ENCODE data around the gene KCNJ6. TPM values are rescaled to one million over a fixed set of nuclear protein-coding genes. Genes with fewer than 3 reads are reported as not detected.

The KCNJ6 gene
- total RNA-seq, 1 experiment from 2014 or later, result not detected

DNA sequence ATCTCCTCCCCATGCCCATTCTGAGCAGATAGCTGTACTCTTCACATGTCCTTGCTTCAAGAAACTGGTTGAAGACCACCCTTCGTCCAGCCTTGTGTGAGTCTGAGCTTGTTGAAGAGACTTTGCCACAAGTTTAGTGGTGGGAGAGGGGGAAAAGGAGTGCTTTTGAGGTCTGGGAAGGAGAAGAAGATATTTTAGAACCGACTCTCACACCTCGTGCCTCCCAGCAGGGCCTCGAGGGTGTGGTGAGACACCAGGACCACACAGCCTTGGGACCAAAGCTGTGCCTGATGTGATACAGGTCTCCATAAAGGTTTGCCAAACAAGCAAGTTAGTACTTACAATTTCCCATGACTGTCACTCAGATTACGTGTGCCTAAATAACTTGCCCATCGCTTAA lies 347.8 kb downstream of the KCNJ6 start:
- Histone ChIP-seq H3K9me3 (ENCODE audit: control insufficient read depth in 1 of 2, insufficient read depth in 1 of 2, low read depth in 1 of 2, low read length in 2 of 2) (no peaks in the 10 kb centered on the region), H3K4me1 (ENCODE audit: control insufficient read depth in 1 of 2, insufficient read depth in 2 of 2, low read length in 2 of 2) (peaks cover 15 to 25% of the 10 kb centered on the region in 2 experiments), H3K9ac (ENCODE audit: low read length) (no peak overlapping the region), H3K36me3 (ENCODE audit: control insufficient read depth in 1 of 2, insufficient read depth in 2 of 2, low read length in 2 of 2) (no peaks in the 10 kb centered on the region), H3K4me2 (ENCODE audit: low read length) (no peak overlapping the region), H4K20me1 (ENCODE audit: insufficient read depth) (no peaks in the 10 kb centered on the region), H3K27me3 (ENCODE audit: insufficient read depth, low read length) (no peaks in the 10 kb centered on the region), H2AFZ (ENCODE audit: low read depth, low read length, poor library complexity, severe bottlenecking) (no peak overlapping the region), H3K79me2 (ENCODE audit: insufficient read depth, low read length) (no peaks in the 10 kb centered on the region), H3K9me2 (ENCODE audit: insufficient read depth) (no peaks in the 10 kb centered on the region), H3K27ac (ENCODE audit: low read depth, low read length) (no peak overlapping the region), H3K4me3 (replicated peaks in 1 of 2; ENCODE audit: low read depth in 1 of 2, low read length in 2 of 2) (no peak overlapping the region)
- ChIA-PET CTCF (no interaction called here), POLR2A (no interaction called here), RAD21 (ENCODE audit: low non-redundant PET in 1 of 2, low total read pairs in 2 of 2, uncharacterized antibody in 2 of 2, unreplicated experiment in 2 of 2) (no interaction called here)
- ATAC-seq (no peak), DNase-seq (ENCODE audit: low read depth, low spot score) (no peak)
- intact Hi-C loops (cut with micrococcal nuclease), result no loop called here
- BruUV-seq (replicated peaks), result no TSS peak
- TF ChIP-seq POLR2A (IDR thresholded peaks at IDR 0.05; ENCODE audit: borderline replicate concordance, extremely low read depth, insufficient read depth, insufficient read length), result no peak
- no peak for TF ChIP-seq SRF (IDR thresholded peaks at IDR 0.05; ENCODE audit: low read depth)
- no peak for TF ChIP-seq ZNF274 (IDR thresholded peaks at IDR 0.05; ENCODE audit: low read depth, low read length)
- no peak for TF ChIP-seq ELF1 (IDR thresholded peaks at IDR 0.05; ENCODE audit: borderline replicate concordance, low read depth)
- TF ChIP-seq CEBPB (IDR thresholded peaks at IDR 0.05; ENCODE audit: low read depth), result no peak
- no peak for TF ChIP-seq SIN3A (IDR thresholded peaks at IDR 0.05; ENCODE audit: low read depth)

DNA sequence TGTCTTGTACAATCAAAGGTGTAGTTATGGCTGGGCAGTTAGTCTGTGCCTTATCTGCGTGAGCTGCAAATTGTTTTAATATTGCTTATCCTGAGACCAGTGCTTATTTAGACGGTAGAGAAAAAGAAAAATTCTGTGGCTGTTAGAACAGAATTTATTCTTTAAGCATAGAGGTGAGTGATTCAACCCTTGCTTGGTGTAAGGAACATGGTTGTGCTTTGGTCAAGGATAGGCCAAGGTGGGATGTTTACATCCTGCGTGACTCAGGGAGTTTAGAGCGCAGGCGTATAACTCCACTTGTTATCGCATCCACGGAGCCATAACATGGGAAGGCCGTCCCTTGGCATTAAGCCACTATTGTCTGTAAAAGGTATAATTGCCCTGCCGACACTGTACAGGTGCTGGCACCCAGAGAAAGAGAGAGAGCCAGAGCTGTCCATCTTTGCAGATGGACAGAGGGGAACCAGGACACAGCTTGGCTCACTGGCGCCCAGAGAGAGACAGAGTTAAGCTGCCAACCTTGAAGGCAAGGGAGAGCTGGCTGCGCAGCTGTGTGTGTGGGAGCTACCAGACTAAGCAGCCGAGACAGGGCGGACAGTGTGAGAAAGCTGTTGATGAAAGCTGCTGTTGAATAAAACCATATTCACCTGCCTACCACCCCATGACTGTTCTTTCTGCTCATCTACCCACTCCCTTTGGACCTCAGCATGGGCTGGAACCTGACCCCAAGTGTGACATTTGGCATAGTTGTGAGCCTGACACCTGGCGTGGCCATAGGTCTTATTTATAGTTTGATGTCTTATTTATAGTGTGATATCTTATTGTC lies 349.3 kb downstream of the KCNJ6 start:
- BruUV-seq (replicated peaks), result no TSS peak
- DNase-seq (ENCODE audit: low read depth, low spot score) (no peak), ATAC-seq (no peak)
- Histone ChIP-seq H3K9ac (ENCODE audit: low read length) (no peak overlapping the region), H3K4me1 (ENCODE audit: control insufficient read depth in 1 of 2, insufficient read depth in 2 of 2, low read length in 2 of 2) (peaks cover 16 to 29% of the 10 kb centered on the region in 2 experiments), H3K27me3 (ENCODE audit: insufficient read depth, low read length) (no peaks in the 10 kb centered on the region), H3K4me2 (ENCODE audit: low read length) (no peak overlapping the region), H3K9me3 (ENCODE audit: control insufficient read depth in 1 of 2, insufficient read depth in 1 of 2, low read depth in 1 of 2, low read length in 2 of 2) (peaks cover 0 to 5% of the 10 kb centered on the region in 2 experiments; a peak in 1 of 4 replicates), H3K36me3 (ENCODE audit: control insufficient read depth in 1 of 2, insufficient read depth in 2 of 2, low read length in 2 of 2) (no peaks in the 10 kb centered on the region), H4K20me1 (ENCODE audit: insufficient read depth) (no peaks in the 10 kb centered on the region), H3K79me2 (ENCODE audit: insufficient read depth, low read length) (no peaks in the 10 kb centered on the region), H3K4me3 (replicated peaks in 1 of 2; ENCODE audit: low read depth in 1 of 2, low read length in 2 of 2) (no peak overlapping the region), H2AFZ (ENCODE audit: low read depth, low read length, poor library complexity, severe bottlenecking) (no peak overlapping the region), H3K9me2 (ENCODE audit: insufficient read depth) (no peaks in the 10 kb centered on the region), H3K27ac (ENCODE audit: low read depth, low read length) (no peak overlapping the region)
- ChIA-PET RAD21 (ENCODE audit: low non-redundant PET in 1 of 2, low total read pairs in 2 of 2, uncharacterized antibody in 2 of 2, unreplicated experiment in 2 of 2) (no interaction called here), POLR2A (no interaction called here), CTCF (no interaction called here)
- intact Hi-C loops (cut with micrococcal nuclease), result no loop called here
- TF ChIP-seq JUND (IDR thresholded peaks at IDR 0.05) (no peak), RAD21 (IDR thresholded peaks at IDR 0.05; ENCODE audit: low read depth) (no peak), TCF7L2 (IDR thresholded peaks at IDR 0.05; ENCODE audit: borderline replicate concordance, extremely low read depth, insufficient read depth, insufficient read length) (no peak), ZNF274 (IDR thresholded peaks at IDR 0.05; ENCODE audit: low read depth, low read length) (no peak), SIN3A (IDR thresholded peaks at IDR 0.05; ENCODE audit: low read depth) (no peak), CEBPB (IDR thresholded peaks at IDR 0.05; ENCODE audit: low read depth) (no peak), YY1 (IDR thresholded peaks at IDR 0.05; ENCODE audit: extremely low read depth, insufficient replicate concordance, low read depth, low read length) (no peak), ZFX (IDR thresholded peaks at IDR 0.05) (no peak), SP1 (IDR thresholded peaks at IDR 0.05; ENCODE audit: low read depth) (no peak), FOSL1 (IDR thresholded peaks at IDR 0.05; ENCODE audit: low read depth) (no peak), SRF (IDR thresholded peaks at IDR 0.05; ENCODE audit: low read depth) (no peak), POLR2A (IDR thresholded peaks at IDR 0.05; ENCODE audit: borderline replicate concordance, extremely low read depth, insufficient read depth, insufficient read length) (no peak), EGR1 (IDR thresholded peaks at IDR 0.05; ENCODE audit: low read depth) (no peak), MAX (IDR thresholded peaks at IDR 0.05) (no peak), EZH2phosphoT487 (IDR thresholded peaks at IDR 0.05; ENCODE audit: borderline replicate concordance) (no peak), CTCF (IDR thresholded peaks at IDR 0.05 in 2 of 3, conservative IDR thresholded peaks at IDR 0.05 in 1 of 3; ENCODE audit: borderline replicate concordance in 1 of 3, insufficient read depth in 1 of 3, low read depth in 2 of 3, low read length in 2 of 3) (no peak), ELF1 (IDR thresholded peaks at IDR 0.05; ENCODE audit: borderline replicate concordance, low read depth) (no peak)
- TF ChIP-seq, protein P1, sequence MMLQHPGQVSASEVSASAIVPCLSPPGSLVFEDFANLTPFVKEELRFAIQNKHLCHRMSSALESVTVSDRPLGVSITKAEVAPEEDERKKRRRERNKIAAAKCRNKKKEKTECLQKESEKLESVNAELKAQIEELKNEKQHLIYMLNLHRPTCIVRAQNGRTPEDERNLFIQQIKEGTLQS (IDR thresholded peaks at IDR 0.05), result no peak

All from HCT116 (cell line).